CD4-positive, alpha-beta T cell treated with Interleukin-2 at 100 ng/mL for 4 hours (primary cell): ENCODE data around the gene VKORC1L1.
"Not testable (repeated sequence)": the region's sequence is repeated elsewhere in the genome, so short reads cannot be mapped to it uniquely, and the experiment has no call there.

Source experiments
- DNase-seq: peaks from one replicate; pipeline ENCODE4 v3.0.0-alpha.2; 2020; ENCODE audit warnings: low spot score

VKORC1L1 gene

DNA sequence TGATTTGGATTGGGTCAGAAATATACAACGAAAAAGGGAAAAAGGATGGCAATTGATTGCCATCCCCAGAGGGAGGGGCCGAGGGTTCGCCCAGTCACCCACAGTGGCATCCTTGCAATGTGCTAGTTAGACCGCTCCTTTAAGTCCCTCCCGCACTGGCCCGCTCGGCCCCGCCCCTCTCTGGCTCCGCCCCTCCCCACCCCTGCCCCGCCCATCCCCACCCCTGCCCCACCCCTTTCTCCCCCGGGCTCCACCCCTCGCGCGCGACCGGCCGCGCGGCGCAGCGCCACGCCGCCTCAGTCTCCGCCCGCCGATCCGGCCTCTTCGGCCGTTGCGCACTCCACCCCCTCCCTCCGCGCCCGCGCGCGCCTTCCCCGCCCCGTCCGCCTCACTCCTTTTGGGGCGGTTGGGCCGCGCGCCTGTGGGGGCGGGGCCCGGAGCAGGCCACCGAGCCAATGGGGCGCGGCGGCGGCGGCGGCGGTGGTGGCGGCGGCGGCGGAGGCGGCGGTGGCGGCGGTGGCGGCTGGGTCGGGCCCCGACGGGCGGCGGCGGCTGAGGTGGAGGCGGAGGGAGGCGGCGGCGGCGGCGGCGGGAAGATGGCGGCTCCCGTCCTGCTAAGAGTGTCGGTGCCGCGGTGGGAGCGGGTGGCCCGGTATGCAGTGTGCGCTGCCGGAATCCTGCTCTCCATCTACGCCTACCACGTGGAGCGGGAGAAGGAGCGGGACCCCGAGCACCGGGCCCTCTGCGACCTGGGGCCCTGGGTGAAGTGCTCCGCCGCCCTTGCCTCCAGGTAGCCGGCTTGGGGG lies at the start of gene VKORC1L1:
TSS of gene VKORC1L1 (plus strand) at position 299 of the 806 bp plus-strand sequence. CDS start at position 597, 298 bp downstream.
- peak; percentile 96 for DNase-seq

DNA sequence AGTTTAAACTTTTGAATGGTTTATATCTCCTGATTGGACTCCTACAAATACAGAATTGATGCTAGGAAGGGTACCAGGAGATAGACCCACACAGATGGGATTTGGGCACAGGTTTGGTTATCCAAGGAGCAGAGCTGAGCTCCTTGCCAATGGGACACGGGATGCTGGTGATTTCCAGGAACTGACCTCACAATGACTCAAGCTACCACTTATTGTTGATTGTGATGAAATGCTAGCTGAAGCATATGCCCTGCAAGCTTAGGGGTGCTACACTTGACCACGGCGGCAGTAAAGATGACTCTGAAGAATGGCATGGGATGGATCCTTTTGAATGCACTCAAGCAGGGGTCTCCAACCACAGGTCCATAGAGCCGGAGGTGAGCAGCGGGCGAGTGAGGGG lies 45.5 kb upstream of the VKORC1L1 start:
- no peak for DNase-seq

DNA sequence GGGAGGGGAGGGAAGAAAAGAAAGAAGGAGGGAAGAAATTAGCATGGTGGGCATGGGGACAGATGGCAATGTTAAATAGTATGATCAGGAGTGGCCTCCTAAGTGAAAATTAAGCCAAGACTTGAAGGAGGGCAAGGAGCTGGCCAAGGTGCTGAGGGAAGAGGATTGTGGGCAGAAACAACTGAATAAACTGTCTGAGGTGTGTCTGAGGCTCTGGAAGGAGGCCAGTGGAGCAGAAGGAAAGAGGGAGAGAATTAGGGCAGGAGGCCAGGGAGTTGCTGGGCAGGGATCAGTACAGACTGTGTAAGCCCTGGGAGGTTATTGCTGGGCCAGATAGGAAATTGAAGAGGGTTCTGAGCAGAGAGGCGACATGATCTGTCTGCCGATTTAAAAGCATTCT lies 40.6 kb upstream of the VKORC1L1 start:
- no peak for DNase-seq

DNA sequence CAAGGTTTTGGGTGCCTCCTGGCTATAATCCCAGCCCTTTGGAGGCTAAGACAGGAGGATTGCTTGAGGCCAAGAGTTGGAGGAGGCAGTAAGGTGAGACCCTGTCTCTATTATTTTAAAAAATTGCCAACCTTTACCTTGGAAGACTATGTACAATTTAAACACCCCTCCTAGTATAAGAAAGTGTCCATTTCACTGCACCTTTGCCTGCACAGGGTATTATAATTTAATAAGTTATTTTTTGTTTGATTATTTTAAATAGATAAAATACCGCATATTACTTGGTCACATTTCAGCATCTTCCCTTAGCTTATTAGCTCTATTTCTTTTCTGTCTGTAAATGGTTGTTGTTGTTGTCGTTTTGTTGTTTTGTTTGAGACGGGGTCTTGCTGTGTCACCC lies 36.2 kb upstream of the VKORC1L1 start:
- DNase-seq = not testable (repeated sequence)

DNA sequence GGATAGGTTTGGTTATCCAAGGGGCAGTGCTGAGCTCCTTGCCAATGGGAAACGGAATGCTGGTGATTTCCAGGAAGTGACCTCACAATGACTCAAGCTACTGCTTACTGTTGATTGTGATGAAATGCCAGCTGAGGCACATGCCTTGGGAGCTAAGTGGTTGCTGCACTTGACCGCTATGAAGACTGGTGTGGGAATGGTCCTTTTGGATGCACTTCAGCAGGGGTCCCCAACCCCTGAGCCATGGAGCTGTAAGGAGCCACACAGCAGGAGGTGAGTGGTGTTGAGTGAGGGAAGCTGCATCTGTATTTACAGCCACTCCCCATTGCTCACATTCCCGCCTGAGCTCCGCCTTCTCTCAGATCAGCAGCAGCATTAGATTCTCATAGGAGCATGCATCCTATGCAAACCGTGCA lies 35.3 kb upstream of the VKORC1L1 start:
- DNase-seq = not testable (repeated sequence)

DNA sequence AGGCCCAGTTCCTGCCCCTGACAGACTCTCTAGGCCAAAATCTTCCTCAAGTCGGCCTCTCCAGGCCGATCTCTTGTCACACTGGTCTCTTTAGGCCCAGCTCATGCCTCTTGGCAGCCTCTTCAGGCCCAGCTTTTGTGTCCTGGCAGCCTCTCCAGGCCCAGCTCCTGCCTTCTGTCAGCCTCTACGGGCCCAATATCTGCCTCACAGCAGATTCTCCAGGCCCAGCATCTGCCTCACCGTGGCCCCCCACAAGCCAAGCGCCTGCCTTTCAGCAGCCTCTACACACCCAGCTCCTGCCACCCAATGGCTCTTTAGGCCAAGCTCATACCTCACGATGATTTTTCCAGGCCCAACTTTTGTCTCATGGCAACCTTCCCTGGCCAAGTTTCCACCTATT lies 33.0 kb upstream of the VKORC1L1 start:
- DNase-seq = no peak

DNA sequence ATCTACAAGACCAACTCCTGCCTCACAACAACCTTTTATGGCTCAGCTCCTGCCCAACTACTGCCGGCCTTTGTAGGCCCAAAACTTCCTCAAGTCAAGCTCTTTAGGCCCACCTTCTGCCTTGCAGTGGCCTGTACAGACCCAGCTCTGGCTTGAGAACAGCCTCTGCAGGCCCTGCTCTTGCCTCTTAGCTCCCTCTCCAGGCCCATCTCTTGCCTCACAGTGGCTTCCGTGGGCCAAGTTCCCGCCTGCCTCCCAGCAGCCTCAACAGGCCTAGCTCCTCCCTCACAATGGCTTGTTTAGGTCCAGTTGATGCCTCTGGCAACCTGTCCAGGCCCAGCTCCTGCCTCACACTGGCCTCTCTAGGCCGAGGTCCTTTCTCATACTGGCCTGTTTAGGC lies 32.4 kb upstream of the VKORC1L1 start:
- DNase-seq = no peak

DNA sequence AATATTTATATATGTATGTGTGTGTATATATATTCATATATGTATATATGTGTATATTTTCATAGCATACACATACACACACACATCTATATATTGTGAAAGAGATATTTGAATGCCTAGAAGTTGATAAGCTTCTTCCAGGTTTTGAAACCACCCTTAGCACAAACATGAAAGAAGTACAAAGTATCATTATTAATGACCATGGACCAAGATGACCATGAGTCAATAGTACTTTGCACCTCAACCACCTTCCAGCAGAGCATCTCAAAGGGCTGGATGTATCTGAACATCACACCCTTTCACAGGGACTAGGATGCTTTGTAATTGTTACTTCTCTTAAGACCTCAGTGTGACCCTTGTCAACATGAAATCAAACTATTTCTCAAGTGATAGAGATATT lies 29.3 kb upstream of the VKORC1L1 start:
- DNase-seq = not testable (repeated sequence)

DNA sequence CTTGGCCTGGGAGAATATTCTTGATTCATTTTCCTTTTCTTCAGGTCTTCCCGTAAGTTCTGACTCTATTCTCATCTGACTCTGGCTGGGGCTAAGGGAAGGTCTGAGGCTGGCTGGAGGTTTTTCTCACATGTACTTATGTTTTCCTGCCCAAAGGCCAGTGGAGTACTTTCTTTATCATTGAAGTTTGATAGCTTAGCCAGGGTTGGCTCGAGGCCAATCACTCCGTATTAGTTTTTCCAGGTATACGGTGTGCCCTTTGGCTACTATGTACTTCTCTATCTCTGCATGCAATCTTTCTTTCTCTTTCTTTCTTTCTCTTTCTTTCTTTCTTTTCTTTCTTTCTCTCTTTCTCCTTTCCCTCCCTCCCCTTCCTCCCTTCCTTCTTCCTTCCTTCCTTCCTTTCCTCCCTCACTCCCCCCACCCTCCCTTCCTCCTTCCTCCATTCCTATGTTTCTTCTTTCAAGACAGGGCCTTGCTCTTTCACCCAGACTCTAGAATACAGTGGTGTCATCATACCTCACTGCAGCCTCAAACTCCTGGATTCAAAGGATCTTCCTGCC lies 26.8 kb upstream of the VKORC1L1 start:
- no peak for DNase-seq

DNA sequence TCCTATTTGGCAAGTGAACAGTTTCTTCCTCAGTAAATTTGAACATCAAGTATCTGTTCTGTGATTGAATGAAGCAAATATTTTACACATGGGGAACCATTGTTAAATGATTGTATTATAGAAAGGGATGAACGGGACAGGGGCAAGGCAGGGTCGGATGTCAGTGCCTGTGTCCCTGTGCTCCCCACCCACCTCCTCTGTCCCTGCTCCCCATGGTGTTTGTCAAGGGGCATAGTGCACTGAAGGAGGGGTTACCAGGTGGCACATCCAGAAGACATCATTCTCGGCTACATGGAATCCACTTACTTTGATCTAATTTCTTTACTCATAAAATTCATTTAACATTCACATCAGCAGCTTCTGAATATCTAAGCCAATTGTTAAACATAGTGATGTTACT lies 19.4 kb upstream of the VKORC1L1 start:
- not testable (repeated sequence) for DNase-seq

DNA sequence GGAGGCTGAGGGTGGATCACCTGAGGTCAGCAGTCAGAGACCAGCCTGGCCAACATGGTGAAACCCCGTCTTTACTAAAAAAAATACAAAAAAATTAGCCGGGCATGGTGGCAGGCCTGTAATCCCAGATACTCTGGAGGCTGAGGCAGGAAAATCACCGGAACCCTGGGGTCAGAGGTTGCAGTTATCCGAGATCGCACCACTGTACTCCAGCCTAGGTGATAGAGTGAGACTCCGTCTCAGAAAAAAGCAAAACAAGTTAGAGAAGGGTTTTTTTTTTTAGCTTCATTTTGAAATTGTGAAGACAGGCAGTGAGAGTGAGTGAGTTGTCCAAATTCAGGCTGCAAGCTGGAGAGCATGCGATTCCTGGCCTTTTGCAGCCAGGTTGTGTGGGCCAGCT lies 19.0 kb upstream of the VKORC1L1 start:
- DNase-seq = not testable (repeated sequence)

DNA sequence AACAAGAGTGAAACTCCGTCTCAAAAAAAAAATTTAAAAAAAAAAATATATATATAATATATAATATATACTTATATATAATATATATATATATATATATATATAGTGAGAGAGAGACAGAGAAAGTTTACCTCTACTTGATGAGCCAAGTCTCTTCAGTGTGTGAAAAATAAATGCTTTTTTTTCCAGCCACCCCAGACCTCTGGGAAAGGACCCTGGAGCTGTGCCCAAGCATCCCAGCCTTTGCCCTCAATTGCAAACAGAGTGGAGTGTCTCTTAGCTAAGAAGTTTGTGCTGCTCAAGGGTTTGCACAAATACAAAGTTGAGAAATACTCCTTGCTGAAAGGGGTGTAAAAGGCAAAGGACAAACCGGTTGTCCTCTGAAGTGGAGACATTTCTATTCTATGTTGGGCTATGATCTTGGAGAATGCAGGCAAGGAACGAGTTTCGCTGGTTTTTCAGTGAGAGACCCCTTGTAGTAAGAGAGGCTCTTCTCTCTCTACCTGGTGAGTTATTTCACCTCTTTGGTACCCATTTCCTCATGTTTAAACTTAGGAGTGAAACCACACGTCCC lies 15.5 kb upstream of the VKORC1L1 start:
- not testable (repeated sequence) for DNase-seq

DNA sequence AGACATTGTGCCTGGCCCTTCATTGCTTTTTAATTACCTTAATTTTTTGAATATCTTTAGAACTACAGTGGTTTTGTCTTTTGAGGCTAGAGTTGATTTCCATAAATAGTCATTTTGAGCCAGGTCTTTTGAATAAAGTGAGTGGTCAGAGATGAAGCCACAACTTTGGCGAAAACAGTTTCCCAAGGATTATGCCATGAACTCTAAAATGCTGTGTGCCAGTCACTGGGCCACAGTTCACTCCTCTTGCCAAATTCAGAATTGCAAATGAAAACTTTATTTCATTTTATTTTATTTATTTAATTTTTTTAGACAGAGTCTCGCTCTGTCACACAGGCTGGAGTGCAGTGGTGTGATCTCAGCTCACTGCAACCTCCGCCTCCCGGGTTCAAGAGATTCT lies 14.2 kb upstream of the VKORC1L1 start:
- not testable (repeated sequence) for DNase-seq

DNA sequence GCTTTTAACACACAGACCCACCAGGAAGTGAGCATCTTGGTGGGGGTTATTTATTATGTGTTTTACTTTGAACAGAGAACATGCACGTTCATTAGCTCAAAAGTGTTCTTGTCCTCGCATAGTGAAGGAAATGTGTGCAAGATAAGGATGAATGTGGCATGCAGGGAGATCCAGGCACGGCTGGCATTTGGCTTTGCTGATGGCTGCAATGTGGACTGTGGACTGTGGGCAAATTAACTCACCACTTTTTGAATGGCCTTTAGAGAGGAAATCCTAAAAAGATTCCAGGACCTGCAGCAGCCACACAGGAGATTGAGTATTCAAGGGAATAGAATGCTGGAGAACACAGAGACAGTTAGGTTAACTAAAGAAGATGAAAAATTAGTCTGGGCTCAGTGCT lies 6.6 kb upstream of the VKORC1L1 start:
- DNase-seq = not testable (repeated sequence)

DNA sequence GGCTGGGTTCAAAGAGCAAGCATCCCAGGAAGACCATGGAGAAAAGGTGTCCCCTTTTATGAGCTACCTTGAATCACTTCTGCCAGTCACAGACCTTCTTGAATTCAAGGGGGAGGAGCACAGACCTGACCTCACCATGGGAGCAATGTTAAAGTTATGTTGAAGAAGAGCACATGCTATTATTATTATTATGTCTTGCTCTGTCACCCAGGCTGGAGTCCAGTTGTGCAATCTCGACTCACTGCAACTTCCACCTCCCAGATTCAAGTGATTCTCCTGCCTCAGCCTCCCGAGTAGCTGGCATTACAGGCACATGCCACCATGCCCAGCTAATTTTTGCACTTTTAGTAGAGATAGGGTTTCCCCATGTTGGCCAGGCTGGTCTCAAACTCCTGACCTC lies 5.2 kb upstream of the VKORC1L1 start:
- DNase-seq = not testable (repeated sequence)

DNA sequence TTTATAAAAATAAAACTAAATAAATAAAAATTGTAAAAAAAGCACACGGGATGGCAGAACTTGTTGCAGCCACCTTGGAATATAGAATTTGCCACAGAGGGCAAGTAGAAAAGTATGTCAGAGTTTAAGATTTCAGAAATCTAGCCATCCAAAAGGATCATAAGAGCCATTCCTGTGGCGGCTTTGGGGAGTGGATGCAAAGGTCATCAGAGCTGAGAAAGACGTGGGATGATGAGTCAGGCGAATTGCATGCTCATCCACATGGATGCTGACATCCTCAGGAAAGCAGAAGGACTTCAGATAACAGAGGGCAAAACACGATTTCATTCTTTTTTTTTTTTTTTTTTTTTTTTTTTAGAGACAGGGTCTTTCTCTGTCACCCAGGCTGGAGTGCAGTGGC lies 3.6 kb upstream of the VKORC1L1 start:
- DNase-seq = not testable (repeated sequence)

DNA sequence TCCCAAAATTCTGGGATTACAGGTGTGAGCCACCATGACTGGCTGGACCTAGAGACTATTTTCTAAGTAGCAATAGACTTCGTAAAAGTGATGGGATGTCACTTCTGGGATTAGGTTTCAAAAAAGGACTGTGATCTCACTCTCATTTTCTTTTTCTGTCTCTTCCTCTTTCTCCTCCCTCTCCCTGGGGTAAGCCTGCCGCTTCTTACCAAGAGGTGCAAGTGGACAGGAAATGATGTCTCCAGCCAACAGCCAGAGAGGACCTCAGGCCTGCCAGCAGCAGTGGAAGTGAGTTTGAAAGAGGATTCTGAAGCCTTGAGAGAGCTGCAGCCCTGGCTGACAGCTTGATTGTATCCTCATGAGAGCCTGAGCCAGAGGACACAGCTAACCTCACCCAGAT lies 1.4 kb upstream of the VKORC1L1 start:
- DNase-seq = not testable (repeated sequence)

DNA sequence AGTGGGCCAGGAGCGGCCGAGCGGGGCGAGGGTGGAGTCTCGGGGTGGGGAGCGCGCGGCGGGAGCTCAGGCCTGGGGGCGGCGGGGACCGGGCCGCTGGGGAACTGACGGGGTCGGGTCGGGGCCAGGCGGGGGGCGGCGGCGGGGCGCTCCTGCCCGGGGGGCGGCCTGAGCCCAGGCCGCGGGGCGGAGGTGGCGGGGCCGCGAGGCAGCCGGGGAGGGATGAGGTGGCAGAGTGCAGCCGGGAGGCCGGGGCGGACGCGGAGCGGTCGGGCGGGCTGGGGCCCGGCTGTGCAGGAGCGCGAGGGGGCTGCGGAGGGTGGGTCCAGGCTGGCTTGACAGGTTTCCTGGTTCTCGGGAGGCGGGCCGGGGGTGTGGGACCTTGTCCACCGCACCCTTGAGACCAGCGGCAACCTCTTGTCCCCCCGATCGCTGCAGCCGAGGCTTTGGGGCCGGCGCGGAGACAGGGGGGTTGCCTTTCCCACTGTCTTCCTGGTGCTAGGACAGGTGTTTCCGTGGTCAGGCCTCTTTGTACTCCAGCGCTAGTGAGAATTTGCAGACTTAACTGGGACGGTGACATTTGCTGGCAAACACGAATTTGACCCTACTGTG lies 814 bp downstream of the VKORC1L1 start:
- DNase-seq = peak; percentile 1

DNA sequence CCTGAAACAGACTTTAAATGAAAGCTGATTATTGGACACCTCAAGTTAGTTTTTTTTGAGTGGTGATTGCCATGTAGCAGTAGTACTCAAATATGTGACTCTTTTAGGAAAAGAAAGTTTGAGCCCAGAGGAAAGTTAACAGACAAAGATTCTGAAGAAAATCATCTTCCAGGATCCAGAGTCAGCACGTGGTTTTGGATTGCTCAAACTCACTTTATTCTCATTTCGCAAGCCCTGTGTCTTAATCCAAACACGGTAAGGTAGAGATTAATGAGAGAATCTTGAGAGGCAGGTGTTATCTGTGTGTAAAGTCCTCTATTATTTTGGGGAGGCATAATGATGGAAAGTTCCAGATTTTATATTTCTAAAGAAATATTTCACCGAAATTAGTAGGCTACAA lies 2.8 kb downstream of the VKORC1L1 start:
- DNase-seq = not testable (repeated sequence)

DNA sequence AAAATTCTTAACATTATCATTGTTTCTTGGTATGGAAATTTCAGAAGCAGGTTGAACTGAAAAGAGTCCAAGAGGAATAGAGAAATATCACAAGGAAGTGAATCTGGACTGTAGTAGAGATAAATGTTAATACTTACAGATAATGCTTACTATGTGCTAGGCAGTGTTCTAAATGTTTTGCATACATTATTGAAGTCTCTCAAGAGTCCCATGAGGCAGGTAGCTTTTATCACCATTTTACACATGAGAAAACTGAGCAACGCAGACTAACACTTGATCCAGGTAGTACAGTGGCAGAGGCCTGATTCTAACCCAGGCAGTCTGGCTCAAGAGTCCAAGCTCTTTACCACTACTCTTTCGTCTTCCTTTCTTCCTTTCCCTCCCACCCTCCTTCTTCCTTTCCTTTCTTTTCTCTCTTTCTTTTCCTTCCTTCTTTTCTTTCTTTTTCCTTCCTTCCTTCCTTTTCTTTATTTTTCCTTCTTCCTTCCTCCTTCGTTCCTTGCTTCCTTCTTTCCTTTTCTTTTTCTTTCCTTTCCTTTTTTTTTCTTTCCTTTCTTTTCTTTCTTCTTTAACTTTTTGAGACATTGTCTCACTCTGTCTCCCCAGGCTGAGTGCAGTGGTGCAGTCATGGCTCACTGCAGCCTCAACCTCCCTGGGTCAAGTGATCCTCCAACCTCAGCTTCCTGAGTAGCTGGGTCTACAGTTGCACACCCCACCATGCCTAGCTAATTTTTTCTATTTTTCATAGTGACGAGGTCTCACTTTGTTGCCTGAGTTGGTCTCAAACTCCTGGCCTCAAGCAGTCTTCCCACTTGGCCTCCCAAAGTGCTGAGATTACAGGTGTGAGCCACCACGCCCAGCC lies 6.6 kb downstream of the VKORC1L1 start:
- DNase-seq = not testable (repeated sequence)

DNA sequence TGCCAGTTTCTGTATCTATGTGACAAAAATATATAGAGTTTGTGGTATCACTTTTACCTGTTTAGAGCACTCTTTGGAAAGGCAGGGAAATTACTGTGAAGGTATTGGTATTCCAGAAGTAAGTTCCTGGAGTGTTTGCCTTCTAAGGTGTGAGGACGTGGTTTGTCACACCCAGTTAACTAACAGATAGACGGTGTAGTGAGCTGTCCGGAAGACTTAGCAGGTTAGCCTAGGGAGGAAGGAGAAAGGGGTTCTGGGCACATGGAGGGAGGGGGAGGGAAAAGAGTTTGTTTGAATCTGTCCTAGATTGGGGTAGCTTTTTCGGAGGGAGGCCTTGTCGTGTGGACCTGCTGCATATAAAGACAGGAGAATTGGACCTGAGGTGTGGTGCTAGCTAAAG lies 7.4 kb downstream of the VKORC1L1 start:
- not testable (repeated sequence) for DNase-seq

DNA sequence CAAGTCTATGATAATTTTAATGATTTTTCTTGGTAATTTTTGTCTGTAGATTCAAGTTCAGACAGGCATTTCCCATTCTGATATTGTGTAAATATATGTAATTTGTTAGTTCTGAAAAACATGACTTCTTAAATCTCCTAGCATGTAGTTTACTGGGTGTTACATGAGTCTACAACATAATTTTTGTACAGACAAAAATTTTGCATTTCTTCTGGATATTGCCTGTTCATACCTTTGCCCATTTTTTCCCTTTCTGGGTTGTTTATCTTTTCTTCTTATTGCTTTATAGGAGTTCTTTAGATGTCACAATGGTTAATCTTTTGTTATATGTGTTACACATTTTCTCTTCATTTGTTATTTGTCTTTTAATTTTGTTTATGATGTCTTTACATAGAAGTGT lies 12.1 kb downstream of the VKORC1L1 start:
- DNase-seq = not testable (repeated sequence)
